ENCODE results near the gene TET1. TPM values are rescaled to one million over a fixed set of nuclear protein-coding genes. Genes with fewer than 3 reads are reported as not detected.

The TET1 gene
- total RNA-seq, 1 experiment from 2014 or later = 53.4 TPM

GRCh38 chr10:68668231-68668630 lies 108.1 kb downstream of the TET1 start:
- Histone ChIP-seq H4K8ac (replicated peaks; ENCODE audit: insufficient read length, low read depth, low read length) (no peak overlapping the region), H3K79me1 (ENCODE audit: insufficient read depth, low read depth, low read length, poor library complexity, severe bottlenecking) (no peaks in the 10 kb centered on the region), H2BK15ac (ENCODE audit: low read depth, low read length) (no peak overlapping the region), H3K9me3 (ENCODE audit: control insufficient read depth, low read depth, low read length) (no peaks in the 10 kb centered on the region), H3K79me2 (ENCODE audit: insufficient read depth, low read length) (no peaks in the 10 kb centered on the region), H3K4ac (ENCODE audit: low read depth, low read length) (no peak overlapping the region), H2BK20ac (ENCODE audit: low read depth, low read length, poor library complexity, severe bottlenecking) (no peak overlapping the region), H3K27me3 (ENCODE audit: insufficient read depth, low read length) (no peaks in the 10 kb centered on the region), H2BK12ac (ENCODE audit: insufficient read length, low read depth, low read length) (no peak overlapping the region), H3K14ac (ENCODE audit: insufficient read depth, low read length) (no peak overlapping the region), H3K23ac (ENCODE audit: insufficient read length, low read depth, low read length) (no peak overlapping the region), H2BK5ac (ENCODE audit: insufficient read length, low read length) (no peak overlapping the region), H3K4me1 (ENCODE audit: insufficient read depth, low read length) (no peaks in the 10 kb centered on the region), H3K4me2 (ENCODE audit: insufficient read depth, insufficient read length, low read length) (no peak overlapping the region), H3K27ac (ENCODE audit: insufficient read length, low read depth, low read length) (no peak overlapping the region), H2AFZ (ENCODE audit: low read length) (no peak overlapping the region), H4K20me1 (ENCODE audit: control insufficient read depth, insufficient read depth, insufficient read length) (no peaks in the 10 kb centered on the region), H3K23me2 (ENCODE audit: insufficient read length, low read depth, low read length, poor library complexity, severe bottlenecking) (no peaks in the 10 kb centered on the region), H4K91ac (ENCODE audit: insufficient read length, low read depth, low read length) (no peak overlapping the region), H3K18ac (ENCODE audit: insufficient read length, low read depth, low read length) (no peak overlapping the region), H2AK5ac (ENCODE audit: insufficient read length, low read length) (no peak overlapping the region), H3K56ac (ENCODE audit: insufficient read length, low read depth, low read length) (no peak overlapping the region), H2BK120ac (ENCODE audit: low read depth, low read length, poor library complexity, severe bottlenecking) (no peak overlapping the region), H4K5ac (ENCODE audit: insufficient read length, low read depth, low read length) (no peak overlapping the region), H3T11ph (ENCODE audit: low read length) (no peak overlapping the region), H3K9ac (ENCODE audit: extremely low read depth, insufficient read length, low read length) (no peak overlapping the region)
- H3K4me3 Mint-ChIP-seq = no peak overlapping the region
- H3K4me1 Mint-ChIP-seq = no peaks in the 10 kb centered on the region
- no peak for TF ChIP-seq CTCF (conservative IDR thresholded peaks at IDR 0.05)
- no peaks in the 10 kb centered on the region for H3K27me3 Mint-ChIP-seq (ENCODE audit: low read depth)
- peaks cover 0 to 3% of the 10 kb centered on the region in 2 experiments; a peak in 2 of 5 replicates for H3K9me3 Mint-ChIP-seq
- H3K36me3 Mint-ChIP-seq (ENCODE audit: insufficient read depth in 1 of 3, low read depth in 3 of 3) = peaks cover 30 to 60% (median 49%) of the 10 kb centered on the region in 3 experiments; a peak in 6 of 7 replicates
- DNase-seq = no peak
- H3K27ac Mint-ChIP-seq = no peak overlapping the region
- WGBS (ENCODE audit: extremely low coverage, insufficient read length, low lambda C conversion rate) = no CpG with 5 or more reads among the region's 5 CpGs
